HG02840 (cell line): Measurements from ENCODE around the gene HES2.
A peak's percentile ranks its signal among the peaks of the same experiment; 100 is the strongest.
"Not testable (repeated sequence)": the region's sequence is repeated elsewhere in the genome, so short reads cannot be mapped to it uniquely, and the experiment has no call there.

Experiments used
- ATAC-seq: cut with Tn5 transposase; IDR thresholded peaks from one replicate; pipeline ENCODE4 v1.9.1; 2021; ENCODE audit warnings: mild to moderate bottlenecking, moderate library complexity, moderate number of reproducible peaks; ENCODE audit not compliant: unreplicated experiment, low FRiP score

Gene HES2

DNA sequence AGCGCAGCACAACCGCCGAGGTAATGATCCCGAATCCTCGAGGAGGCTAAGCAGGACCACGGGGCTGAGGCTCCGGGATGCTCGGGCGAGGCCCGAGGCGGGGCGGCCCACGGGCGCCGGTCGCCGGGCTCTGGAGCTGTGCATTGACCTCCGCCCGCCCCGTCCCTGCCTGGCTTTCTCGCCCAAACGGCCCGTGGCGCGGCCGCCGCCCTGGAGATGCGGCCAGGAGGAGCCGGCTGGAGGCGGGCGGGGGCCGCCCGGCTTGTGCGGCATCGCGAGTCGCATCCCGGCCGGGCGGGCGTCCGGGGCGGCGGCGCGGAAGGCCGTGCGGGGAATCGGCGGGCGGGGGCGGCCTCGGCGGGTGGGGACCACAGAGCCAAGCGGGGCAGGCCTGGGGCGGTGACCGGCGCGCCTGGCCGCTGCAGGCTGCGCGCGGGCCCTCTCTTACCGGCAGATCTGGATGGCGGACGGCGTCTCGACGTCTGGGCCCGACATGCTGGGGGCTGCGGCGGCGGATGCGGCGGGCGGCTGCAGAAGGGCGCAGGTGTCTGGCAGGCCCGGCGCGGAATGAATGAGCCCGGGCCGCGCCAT lies 26.8 kb downstream of the HES2 start:
- peak; percentile 27 for ATAC-seq

DNA sequence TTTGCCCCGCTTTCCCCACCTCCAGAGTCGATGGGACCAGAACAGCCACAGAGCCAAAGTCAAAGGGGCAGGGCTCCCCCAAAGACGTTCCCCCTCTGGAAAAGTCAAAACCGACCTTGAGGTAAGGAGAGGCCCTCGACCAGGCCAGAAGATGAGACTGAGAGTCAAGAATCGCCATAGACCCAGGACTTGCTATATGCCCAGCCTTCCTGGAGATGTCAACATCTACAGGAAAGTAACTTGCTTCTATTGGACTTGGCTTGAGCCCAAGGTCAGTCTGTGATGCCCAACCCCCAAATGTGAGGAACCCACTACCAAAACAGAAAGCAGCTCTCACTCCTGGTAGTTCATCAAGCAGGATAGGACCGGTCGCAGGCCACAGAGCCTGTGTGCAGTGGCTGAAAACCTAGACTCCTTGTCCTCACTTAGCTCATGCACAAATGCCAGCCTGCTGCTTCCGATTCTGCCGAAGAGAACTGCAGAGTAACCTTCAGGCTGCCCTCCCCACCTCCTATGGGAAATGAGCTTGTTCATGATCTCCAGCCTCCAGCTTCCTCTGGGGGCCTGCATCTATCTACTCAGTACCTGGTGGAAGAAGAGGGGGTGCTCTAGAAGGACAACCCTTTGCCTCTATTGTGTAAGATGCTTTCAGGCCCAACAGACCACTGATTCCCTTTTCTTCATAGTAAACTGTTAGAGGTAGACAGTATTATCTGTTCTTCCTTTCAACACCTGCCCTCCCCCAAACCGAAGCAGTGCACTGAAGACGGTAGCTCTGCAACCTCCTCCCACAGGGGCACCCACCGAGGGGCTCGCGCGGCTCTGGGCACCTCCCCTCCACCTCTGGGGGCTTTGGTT lies 27.5 kb downstream of the HES2 start:
- no peak for ATAC-seq

GRCh38 chr1:6389971-6390370 lies 29.7 kb downstream of the HES2 start:
- no peak for ATAC-seq

- ATAC-seq: no peak
Measured at GRCh38 chr1:6386371-6386949, 33.3 kb downstream of the HES2 start.

GRCh38 chr1:6385488-6386191 lies 34.1 kb downstream of the HES2 start:
- ATAC-seq: no peak

GRCh38 chr1:6384962-6385361 lies 34.8 kb downstream of the HES2 start:
- ATAC-seq: no peak

DNA sequence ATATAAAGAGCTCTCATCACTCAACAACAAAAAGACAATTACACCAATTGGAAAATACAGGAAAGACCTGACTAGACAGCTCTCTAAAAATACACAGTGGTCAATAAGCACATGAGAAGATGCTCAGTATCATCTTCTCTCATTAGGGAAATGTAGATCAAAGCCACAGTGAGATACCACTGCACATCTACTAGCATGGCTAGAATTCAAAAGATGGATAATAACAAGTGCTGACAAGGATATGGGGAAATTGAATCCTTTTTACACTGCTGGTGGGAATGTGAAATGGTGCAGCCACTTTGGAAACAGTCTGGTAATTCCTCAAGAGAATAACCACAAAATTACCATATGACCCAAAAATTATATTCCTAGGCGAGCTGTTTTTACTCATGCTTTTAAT lies 35.6 kb downstream of the HES2 start:
- no peak for ATAC-seq

DNA sequence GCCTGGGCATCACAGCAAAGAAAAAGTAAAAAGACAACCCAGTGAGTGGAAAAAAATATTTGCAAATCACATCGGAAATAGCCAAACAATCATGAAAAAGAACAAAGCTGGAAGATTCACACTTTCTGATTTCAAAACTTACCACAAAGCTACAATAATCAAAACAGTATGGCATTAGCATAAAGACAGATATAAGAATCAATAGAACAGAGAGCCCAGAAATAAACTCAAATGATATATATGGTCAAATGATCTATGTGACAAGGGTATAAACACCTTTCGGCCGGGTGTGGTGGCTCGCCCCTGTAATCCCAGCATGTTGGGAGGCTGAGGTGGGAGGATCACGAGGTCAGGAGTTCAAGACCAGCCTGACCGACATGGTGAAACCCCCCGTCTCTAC lies 39.7 kb downstream of the HES2 start:
- no peak for ATAC-seq

DNA sequence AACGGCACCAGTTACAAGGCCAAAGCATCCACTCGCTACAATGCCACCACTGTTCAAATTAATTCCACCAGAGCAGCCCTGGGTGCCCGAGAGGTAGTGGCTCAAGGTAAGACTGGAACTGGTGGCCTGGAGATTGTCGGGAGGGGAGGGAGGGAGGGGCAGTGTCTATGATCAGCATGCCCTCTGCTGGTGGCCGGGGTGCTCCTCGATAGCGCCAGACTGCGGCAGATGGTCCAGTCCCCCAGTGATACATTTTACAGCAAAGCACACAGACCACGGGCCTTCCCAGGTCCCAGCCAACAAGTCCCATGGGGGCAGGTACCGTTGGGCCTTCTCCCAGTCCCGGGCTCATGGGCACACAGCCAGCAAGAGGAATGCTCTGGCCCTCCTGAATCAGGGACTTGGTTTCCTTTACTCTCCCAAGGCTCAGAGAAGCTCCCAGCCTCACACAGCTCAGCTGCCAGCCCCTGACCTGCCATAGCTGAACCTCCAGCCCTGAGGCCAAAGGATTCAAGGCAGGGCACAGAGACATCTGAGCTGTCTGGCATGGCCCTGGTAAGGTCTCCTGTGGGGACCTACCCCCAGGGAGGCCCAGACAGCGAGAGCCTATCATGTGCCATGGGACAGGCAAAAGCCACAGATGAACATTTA lies 41.5 kb downstream of the HES2 start:
- no peak for ATAC-seq

DNA sequence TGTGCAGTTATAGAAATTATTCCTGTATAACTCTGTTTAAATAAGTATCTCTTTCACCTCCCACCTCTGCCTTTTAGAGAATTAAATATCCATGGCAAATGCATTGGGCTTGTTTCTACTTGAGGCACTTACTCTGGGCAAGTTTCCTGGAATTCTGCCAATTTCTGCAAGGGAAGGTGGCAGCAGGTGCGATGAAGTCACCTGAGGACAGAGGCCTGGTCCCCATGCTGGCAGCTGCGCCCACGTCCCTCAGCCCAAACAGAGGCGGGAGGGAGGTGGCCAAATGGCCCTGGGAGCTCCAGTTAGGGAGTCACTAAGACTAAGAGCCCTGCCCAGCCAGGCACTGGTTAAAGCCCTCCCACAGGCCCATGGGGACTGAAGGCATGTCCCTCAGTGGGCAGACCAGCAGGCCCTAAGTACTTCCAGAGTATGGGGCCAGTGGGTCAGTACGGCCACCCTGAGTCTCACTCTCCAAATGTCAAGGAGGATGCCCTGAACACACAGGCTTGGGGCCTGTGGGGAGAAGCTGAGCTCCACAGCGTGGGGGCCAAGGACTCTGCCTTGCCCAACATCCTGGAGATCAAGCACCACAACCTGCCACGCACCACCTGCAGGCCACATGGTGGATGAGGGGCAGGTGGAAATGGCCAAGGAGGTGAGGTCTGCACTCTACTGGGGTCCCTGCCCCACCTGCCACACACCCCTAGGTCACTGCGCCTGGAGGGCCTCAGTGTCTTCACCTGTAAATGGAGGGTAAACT lies 45.6 kb downstream of the HES2 start:
- ATAC-seq: no peak

DNA sequence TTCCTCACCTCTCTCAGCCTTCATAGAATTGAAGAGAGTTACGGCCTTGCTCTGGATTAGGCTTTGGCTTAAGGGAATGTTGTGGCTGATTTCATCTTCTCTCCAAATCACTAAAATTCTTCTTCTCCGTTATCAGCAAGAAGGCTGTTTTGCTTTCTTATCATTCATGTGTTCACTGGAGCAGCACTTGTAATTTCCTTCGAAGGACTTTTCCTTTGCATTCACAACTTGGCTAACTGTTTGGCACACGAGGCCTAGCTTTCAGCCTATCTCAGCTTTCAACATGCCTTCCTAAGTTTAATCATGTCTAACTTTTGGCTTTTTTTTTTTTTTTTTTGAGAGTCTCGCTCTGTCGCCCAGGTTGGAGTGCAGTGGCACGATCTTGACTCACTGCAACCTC lies 47.5 kb downstream of the HES2 start:
- ATAC-seq: not testable (repeated sequence)

DNA sequence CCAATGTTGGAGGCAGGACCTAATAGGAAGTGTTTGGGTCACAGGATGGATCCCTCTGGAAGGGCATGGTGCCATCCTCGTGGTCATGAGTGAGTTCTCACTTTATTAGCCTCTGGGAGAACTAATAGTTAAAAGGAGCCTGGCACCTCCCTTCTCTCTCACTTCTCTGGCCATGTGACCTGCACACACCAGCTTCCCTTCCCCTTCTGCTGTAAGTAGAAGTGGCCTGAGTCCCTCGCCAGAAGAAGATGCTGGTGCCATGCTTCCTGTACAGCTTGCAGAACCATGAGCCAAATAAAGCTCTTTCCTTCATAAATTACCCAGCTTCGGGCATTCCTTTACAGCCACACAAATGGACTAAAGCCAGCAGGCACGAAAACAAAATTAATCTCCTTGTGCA lies 49.7 kb downstream of the HES2 start:
- no peak for ATAC-seq

DNA sequence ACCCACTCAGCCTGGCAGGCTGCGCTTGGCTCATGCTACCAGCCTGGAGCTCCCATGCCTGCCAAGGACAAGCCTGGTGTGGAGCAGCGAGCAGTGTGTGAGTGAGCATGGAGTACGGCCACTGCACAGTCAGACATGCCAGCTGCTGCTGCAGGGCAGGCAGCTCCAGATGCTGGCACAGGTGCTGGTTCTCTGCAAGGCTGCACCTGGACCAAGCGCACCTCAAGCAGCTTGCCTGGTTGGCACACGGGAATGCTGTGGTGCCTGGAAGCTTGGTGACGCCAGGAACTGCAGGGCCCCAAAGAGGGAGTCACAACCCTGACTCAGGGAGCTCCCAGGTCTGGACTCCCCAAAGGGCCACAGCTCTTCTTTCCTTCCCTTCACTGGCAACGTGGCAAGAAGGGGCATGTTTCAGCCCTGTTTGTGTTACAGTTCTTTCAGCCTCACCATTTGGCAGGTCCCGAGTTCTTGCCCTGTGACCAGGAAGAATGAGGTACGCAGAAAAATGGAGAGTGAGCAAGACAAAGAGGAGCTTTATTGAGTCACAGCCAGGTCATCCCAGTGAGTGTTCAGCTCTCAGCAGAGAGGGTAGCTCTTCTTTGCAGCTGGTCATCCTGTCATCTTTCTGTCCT lies 52.2 kb downstream of the HES2 start:
- ATAC-seq: no peak

DNA sequence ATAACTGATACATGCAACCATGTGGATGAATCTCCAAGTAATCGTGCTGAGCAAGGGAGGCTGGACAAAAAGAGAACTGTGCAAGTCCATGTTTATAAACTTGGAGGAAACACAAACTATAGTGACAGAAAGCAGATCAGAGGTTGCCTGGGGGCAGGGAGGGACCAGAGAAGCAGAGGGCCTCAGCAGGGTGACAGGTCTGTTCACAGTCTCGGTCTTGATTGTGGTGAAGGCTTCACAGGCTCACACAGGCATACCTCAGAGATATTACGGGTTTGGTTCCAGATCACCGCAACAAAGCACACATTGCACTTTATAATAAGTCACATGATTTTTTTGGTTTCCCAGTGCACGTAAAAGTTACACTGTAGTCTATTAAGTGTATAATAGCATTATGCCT lies 54.7 kb downstream of the HES2 start:
- ATAC-seq: no peak

- not testable (repeated sequence) for ATAC-seq
Measured at GRCh38 chr1:6363085-6363884, 56.4 kb downstream of the HES2 start.
